GM19395 (cell line): ENCODE measurements around the gene TSEN15.

Source experiments
- ATAC-seq: cut with Tn5 transposase; IDR thresholded peaks from one replicate; pipeline ENCODE4 v1.9.1; 2021; ENCODE audit warnings: mild to moderate bottlenecking, moderate library complexity; ENCODE audit not compliant: unreplicated experiment

The TSEN15 gene

DNA sequence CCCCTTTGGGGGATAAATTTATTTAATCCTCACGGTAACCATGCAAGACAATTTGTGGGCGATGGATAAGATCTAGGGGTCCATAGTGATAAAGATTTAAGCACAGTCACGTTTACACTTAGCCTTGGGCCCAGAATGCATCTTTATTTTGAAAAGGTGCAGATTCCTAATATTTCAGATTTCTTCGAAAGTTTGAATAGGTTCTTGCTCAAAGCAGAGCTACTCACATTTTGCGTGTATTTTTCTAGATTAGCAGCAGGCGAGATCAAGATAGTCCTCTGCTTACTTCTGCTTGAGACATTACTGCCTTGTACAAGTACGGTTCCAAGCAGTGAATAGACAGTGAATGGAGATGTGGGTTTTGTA, 647 bp downstream of the TSEN15 start:
- peak; percentile 7 for ATAC-seq

DNA sequence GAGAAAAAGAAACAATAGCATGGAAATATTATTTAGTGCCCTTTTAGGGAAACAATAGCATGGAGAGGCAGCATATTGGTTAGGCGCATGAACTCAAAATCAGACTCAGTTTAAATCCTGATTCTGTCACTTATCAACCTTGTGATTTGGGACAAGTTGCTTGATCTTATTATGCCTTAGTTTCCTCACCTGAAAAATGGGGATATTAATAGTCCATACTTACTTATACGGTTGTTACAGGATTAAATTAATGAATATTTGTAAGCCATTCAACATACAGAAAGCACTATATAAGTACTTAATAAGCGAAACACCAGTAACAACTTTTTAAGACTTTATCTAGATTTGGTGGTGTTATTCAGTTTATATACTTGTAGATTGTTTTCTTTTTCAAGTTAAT, 1.2 kb downstream of the TSEN15 start:
- no peak for ATAC-seq

GRCh38 chr1:184053881-184054280, 2.4 kb downstream of the TSEN15 start:
- ATAC-seq: no peak

DNA sequence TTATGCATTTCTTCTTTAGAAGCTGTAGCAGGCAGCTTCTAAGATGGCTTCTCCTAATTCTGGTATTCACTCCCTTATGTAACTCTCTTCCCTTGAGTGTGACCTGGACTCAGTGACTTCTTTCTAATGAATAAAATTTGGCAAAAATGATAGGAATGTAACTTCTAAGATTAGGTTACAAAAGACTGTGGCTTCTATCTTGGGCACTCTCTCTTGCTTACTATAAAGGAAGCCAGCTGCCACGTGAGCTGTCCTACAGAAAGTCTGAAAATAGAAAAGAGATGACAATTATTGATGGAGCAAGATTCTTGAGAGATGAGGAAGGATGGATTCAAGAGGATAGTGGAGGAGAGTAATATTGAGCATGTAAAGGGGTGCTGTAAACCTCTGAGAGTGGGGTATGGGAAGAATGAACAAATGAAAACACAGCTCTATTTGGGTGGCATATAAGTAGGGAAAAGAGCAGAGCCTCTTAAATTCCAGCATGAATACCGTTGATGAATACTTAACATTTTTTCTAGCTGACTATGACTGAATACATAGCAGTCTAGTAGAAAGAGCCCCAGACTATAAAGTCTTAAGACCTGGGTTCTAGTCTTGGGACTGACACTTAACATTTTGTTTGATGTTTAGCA, 5.5 kb downstream of the TSEN15 start:
- ATAC-seq: no peak

- no peak for ATAC-seq
Measured at GRCh38 chr1:184059887-184060286, 8.4 kb downstream of the TSEN15 start.

- no peak for ATAC-seq
Measured at GRCh38 chr1:184060316-184060715, 8.8 kb downstream of the TSEN15 start.

DNA sequence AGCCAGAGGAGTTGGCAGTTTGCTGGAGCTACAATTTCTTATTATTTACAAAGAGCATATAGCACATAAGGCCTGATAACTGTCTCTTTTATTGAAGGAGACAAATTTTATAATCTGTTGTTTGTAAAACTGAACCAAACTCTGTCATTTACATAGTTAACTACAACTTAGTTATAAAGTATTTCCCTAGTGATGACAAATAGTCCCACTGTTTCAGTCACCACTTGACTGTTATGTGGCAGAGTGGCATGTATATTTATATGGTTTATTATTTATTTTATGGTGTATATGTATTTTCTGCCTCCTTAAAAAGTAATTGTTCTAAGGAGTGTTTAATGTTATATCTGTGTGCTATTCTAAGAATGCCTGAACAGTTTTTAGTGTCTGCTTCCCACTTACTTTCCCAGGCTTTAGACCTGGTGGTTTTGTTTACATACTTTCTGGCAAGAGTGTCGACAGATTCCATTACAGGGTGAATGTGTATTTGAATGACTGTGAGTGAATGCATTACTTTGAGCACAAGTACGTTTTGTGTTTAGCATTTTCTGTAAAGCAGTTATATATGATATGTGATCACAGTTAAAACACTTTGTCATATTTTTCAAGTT, 10.0 kb downstream of the TSEN15 start:
- no peak for ATAC-seq

DNA sequence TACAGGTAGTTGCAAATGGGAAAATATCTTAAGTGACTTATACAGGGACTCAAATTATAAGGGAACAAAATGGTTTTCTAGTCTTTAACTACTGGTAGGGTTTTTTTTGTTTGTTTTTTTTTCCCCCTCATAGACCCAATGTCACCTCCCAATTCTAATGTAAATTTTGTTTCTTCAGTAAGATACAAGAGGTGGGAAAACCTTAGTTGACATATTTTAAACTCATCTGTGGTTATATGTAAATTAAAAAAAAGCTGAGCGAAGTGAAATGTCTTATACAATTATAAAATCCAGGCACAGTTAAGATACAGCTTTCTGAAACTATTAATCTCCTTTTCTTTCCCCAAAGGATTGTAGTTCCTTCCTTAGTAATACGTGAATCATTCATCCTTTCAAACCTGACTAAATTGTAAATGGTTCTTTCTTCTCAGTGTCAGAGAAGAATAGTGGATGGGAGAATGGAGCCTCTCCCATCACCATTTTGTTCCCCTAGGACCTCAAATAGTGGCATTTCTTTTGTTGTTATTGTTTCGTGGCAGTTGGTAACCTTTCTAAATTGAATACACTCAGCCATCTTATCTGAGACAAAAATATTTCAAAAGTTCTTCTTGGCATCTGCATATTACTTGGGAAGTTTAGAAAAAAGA, 11.2 kb downstream of the TSEN15 start:
- no peak for ATAC-seq

- no peak for ATAC-seq
Measured at GRCh38 chr1:184065559-184065958, 14.0 kb downstream of the TSEN15 start.

DNA sequence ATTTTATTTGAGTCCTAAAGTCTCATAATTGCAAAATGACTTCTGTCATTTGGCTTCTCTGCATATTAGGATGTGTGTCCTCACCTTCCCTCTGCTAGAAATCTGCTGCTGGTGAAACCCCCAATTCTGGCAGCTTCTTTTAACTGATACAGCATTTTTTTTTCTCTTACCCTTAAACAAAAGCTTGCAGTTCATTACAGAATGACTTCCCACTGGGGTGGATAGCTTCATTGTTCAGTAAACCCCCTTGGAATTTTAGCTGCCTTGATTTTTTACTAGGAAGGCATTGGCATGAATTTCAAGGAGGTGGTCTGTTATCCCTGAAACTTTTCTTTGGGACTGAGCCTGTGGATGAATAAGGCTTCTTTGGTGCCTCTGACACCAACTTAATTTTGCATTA, 16.8 kb downstream of the TSEN15 start:
- no peak for ATAC-seq

- ATAC-seq: no peak
Measured at GRCh38 chr1:184069675-184070074, 18.1 kb downstream of the TSEN15 start.

DNA sequence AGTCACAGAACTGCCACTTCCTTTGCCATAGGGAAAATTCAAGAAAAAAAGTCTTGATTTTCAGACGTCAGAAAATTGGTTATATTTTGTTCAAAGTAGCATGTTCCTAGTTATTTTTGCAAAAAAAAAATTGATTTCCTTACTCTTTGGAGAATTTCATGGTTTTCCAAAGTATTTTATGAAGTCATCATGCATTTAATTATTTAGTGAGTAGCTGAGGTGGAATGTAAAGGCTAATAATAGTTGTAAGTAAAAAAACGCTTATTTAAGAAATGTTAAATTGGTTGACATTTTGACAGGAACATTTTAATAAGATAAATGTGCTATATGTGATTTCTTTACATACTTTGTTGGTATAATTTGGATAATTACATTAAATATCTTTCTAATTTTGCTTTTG, 20.8 kb downstream of the TSEN15 start:
- ATAC-seq: no peak

DNA sequence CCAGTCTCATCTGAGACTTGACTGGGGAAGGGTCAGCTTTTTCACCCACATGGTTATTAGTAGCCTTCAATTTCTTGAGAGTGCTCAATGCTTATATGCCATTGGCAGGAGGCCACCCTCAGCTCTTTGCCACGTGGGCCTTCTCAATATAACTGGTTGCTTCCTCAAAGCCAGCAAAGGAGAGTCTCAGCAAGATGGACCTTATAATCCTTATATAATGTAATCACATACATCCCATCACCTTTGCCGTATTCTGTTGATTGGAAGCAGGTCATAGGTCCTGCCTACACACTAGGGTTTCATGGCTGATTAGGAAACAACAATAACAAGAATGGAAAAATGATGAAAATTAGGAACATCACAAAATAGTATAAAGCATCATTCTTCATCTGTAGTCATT, 22.9 kb downstream of the TSEN15 start:
- ATAC-seq: no peak

DNA sequence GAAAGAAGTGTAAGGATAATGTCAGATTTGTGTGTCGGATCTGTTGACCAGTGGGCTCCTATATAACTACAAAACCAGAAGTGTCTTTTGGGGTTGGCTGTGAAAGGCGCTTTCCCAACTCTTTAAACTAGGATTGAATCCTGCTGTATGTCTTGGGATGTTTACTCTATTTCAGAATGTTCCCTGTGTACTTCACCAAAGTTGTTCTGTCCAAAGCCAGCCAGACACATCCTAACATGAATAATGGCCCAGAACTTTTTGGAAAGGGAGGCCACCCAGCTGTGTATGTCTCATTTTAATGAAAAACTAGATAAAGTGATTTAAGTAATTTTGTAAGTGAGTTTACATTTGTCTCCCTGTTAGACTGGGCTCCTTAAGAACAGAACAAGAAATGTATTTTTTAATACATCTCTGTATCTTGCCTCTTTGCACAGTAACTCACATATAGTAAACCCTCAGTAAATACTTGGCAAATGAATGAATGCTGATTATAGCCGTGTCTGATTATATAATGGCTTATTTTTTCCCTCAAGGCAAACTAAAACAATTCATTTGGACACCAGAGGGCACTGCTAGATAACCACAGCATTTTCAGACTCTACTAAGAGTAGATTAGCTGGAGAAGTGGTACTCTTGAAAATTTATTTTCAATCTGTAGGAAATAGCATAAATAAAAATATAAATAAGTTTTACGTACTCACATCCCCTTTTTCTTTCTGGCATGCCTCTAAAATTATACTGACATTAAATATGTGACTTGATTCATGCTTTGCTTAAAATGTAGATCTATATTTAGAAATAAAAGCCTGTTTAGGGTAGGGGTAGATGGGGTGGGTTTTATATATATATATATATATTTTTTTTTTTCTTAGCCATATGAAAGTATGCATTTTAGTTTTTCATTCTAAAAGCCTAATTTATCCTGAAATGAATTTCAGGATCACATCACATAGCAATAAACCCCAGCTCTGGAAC, 23.8 kb downstream of the TSEN15 start:
- peak; percentile 62 for ATAC-seq

GRCh38 chr1:184078564-184079249, 27.2 kb downstream of the TSEN15 start:
- no peak for ATAC-seq

DNA sequence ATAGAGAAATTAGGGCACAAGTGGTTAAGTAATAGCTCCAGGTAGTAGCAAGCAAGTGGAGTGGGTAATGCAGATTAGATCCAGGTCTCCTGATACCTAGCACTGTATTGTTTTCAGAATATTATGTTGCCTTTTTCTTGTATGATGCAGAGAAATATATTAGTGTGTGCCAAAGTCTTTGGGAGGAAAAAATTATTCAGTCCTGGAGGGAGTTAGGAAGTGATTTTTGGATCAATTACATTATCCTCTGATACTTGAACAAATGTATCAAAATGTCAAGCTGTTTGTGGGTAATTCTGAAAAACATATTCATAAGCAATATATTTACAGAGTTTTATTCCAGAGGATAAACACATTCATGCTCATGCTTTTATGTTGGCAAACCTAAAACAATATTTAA, 28.8 kb downstream of the TSEN15 start:
- ATAC-seq: no peak

GRCh38 chr1:184082541-184083415, 31.2 kb downstream of the TSEN15 start:
- ATAC-seq: no peak

GRCh38 chr1:184085667-184086066, 34.1 kb downstream of the TSEN15 start:
- no peak for ATAC-seq

- no peak for ATAC-seq
Measured at GRCh38 chr1:184088037-184088436, 36.5 kb downstream of the TSEN15 start.

- no peak for ATAC-seq
Measured at GRCh38 chr1:184093071-184093470, 41.5 kb downstream of the TSEN15 start.
